CD4-positive, alpha-beta T cell (primary cell): ENCODE measurements around the gene RERE. TPM values are rescaled to one million over a fixed set of nuclear protein-coding genes. Genes with fewer than 3 reads are reported as not detected.

Source experiments
- ATAC-seq: fragments of 200-7000 bp; cut with Tn5 transposase; one replicate; pipeline ENCODE4 v1.10.0; 2022; ENCODE audit warnings: mild to moderate bottlenecking; ENCODE audit not compliant: poor library complexity
- CTCF ChIA-PET: fragments of 350-600 bp; sonication (Branson Sonifier 250); formaldehyde crosslinking; loops from one replicate; lab custom pipeline; 2021; ENCODE audit warnings: antibody characterized with exemption, inconsistent platforms; lab: Charles Lee
- POLR2A ChIA-PET: fragments of 350-600 bp; sonication (Branson Sonifier 250); formaldehyde crosslinking; loops from one replicate; lab custom pipeline; 2021; ENCODE audit warnings: antibody characterized with exemption, inconsistent platforms; lab: Charles Lee
- DNase-seq, 14 experiments: peaks; one replicate each; pipeline ENCODE4 v3.0.0-alpha.2; 2013 to 2020; ENCODE audit warnings: mixed read lengths in 2 of 14
- H3K27ac ChIP-seq, 2 donors: one replicate each; pipeline versions ENCODE4 v1.5.1 to v1.7.0; 2013; ENCODE audit warnings: low read length in 2 of 2, low read depth in 1 of 2, mild to moderate bottlenecking in 1 of 2
- H3K27me3 ChIP-seq, 2 experiments: 1 replicate in 1 of 2; 2 replicates in 1 of 2; pipeline versions ENCODE4 v1.6.1 to v1.7.0; 2013; ENCODE audit warnings: low read length in 2 of 2, control low read depth in 1 of 2, mild to moderate bottlenecking in 1 of 2, moderate library complexity in 1 of 2; ENCODE audit not compliant: insufficient read depth in 2 of 2, control insufficient read depth in 1 of 2
- H3K36me3 ChIP-seq: one replicate; pipeline ENCODE4 v1.6.1; 2013; ENCODE audit warnings: low read length, control low read depth; ENCODE audit not compliant: insufficient read depth
- H3K4me1 ChIP-seq: one replicate; pipeline ENCODE4 v1.6.1; 2013; ENCODE audit warnings: low read length, control low read depth; ENCODE audit not compliant: insufficient read depth
- H3K4me3 ChIP-seq: one replicate; pipeline ENCODE4 v1.5.1; 2013; ENCODE audit warnings: mild to moderate bottlenecking, low read length, moderate library complexity
- H3K9me3 ChIP-seq, 2 experiments: 1 replicate in 1 of 2; 2 replicates in 1 of 2; pipeline versions ENCODE4 v1.6.1 to v1.7.0; 2013; ENCODE audit warnings: low read length in 2 of 2, mild to moderate bottlenecking in 2 of 2, control low read depth in 1 of 2, moderate library complexity in 1 of 2; ENCODE audit not compliant: control insufficient read depth in 1 of 2, insufficient read depth in 1 of 2
- H3K27ac Mint-ChIP-seq: one replicate; pipeline ENCODE4 v1.8.0; 2020; ENCODE audit warnings: mixed read lengths
- H3K27me3 Mint-ChIP-seq: one replicate; pipeline ENCODE4 v1.8.0; 2021; ENCODE audit warnings: mixed read lengths
- H3K36me3 Mint-ChIP-seq: one replicate; pipeline ENCODE4 v1.8.0; 2021; ENCODE audit warnings: low read depth, mixed read lengths
- H3K4me1 Mint-ChIP-seq: one replicate; pipeline ENCODE4 v1.8.0; 2021; ENCODE audit warnings: low read depth, mixed read lengths
- H3K4me3 Mint-ChIP-seq: one replicate; pipeline ENCODE4 v1.8.0; 2020; ENCODE audit warnings: mild to moderate bottlenecking, mixed read lengths
- H3K9me3 Mint-ChIP-seq: one replicate; pipeline ENCODE4 v1.8.0; 2020; ENCODE audit warnings: mixed read lengths
- CTCF ChIP-seq: fragments of 200-600 bp; IDR thresholded peaks from one replicate; pipeline ENCODE4 v1.8.0; 2022; ENCODE audit warnings: antibody characterized with exemption, mild to moderate bottlenecking
- intact Hi-C, 2 experiments: fragments of 100-400 bp; cut with DNase I in 1 of 2; cut with micrococcal nuclease in 1 of 2; formaldehyde crosslinking; loops; one replicate each; pipeline versions ENCODE4 v1.15.1 to v1.9.0; 2023 to 2025; cut with DNase I, micrococcal nuclease
- total RNA-seq, 174 experiments: library from RNA in 2 of 174; stranded (reverse) in 2 of 174; gene quantifications; one replicate each; pipeline ENCODE4 v1.2.3 and lab custom pipeline; 2021 to 2026

The RERE gene
- total RNA-seq, 2 experiments from 2014 or later, result 78.4 to 84.0 TPM

GRCh38 chr1:8362701-8363101, 454.7 kb downstream of the RERE start:
- Mint-ChIP-seq H3K4me1 (peaks cover 9% of the 10 kb centered on the region), H3K36me3 (peaks cover 87% of the 10 kb centered on the region), H3K27ac (no peak overlapping the region), H3K27me3 (no peaks in the 10 kb centered on the region), H3K9me3 (no peaks in the 10 kb centered on the region), H3K4me3 (no peak overlapping the region)
- ChIA-PET CTCF (no interaction called here), POLR2A (no interaction called here)
- Histone ChIP-seq H3K36me3 (peaks cover 93% of the 10 kb centered on the region), H3K4me3 (no peak overlapping the region), H3K4me1 (peaks cover 6% of the 10 kb centered on the region), H3K9me3 (no peaks in the 10 kb centered on the region), H3K27ac (no peak overlapping the region), H3K27me3 (no peaks in the 10 kb centered on the region)
- DNase-seq (no peak), ATAC-seq (no peak)
- TF ChIP-seq CTCF, result no peak
- intact Hi-C loops, result no loop called here

- CTCF ChIA-PET, result no interaction called here
- no peak overlapping the region for H3K27ac ChIP-seq
- ATAC-seq (no peak), DNase-seq (peak in 1 of 14 experiments; percentile 9)
- Mint-ChIP-seq H3K4me1 (no peaks in the 10 kb centered on the region), H3K9me3 (no peaks in the 10 kb centered on the region), H3K36me3 (peaks cover 87% of the 10 kb centered on the region), H3K27me3 (no peaks in the 10 kb centered on the region), H3K27ac (no peak overlapping the region), H3K4me3 (no peak overlapping the region)
- H3K27me3 ChIP-seq, result no peaks in the 10 kb centered on the region
- no peaks in the 10 kb centered on the region for H3K4me1 ChIP-seq
- intact Hi-C loops, result no loop called here
- POLR2A ChIA-PET, result no interaction called here
- H3K36me3 ChIP-seq, result peaks cover 96% of the 10 kb centered on the region
- no peak overlapping the region for H3K4me3 ChIP-seq
- H3K9me3 ChIP-seq, result no peaks in the 10 kb centered on the region
- no peak for TF ChIP-seq CTCF
Measured at GRCh38 chr1:8361198-8361849, 456.1 kb downstream of the RERE start.

GRCh38 chr1:8360493-8361197, 456.8 kb downstream of the RERE start:
- no peaks in the 10 kb centered on the region for H3K4me1 ChIP-seq
- TF ChIP-seq CTCF, result no peak
- ATAC-seq (no peak), DNase-seq (no peak)
- H3K27ac ChIP-seq, result no peak overlapping the region
- Mint-ChIP-seq H3K4me1 (no peaks in the 10 kb centered on the region), H3K9me3 (no peaks in the 10 kb centered on the region), H3K27me3 (no peaks in the 10 kb centered on the region), H3K27ac (no peak overlapping the region), H3K4me3 (no peak overlapping the region), H3K36me3 (peaks cover 87% of the 10 kb centered on the region)
- no peak overlapping the region for H3K4me3 ChIP-seq
- POLR2A ChIA-PET, result no interaction called here
- no peaks in the 10 kb centered on the region for H3K27me3 ChIP-seq
- CTCF ChIA-PET, result no interaction called here
- no peaks in the 10 kb centered on the region for H3K9me3 ChIP-seq
- intact Hi-C loops, result no loop called here
- H3K36me3 ChIP-seq, result peaks cover 96% of the 10 kb centered on the region
